GM21737 (cell line): ENCODE results near the gene METTL22.
"Not testable (repeated sequence)": the region's sequence is repeated elsewhere in the genome, so short reads cannot be mapped to it uniquely, and the experiment has no call there.

ENCODE experiments used
- ATAC-seq: cut with Tn5 transposase; IDR thresholded peaks from one replicate; pipeline ENCODE4 v1.9.1; 2021; ENCODE audit warnings: mild to moderate bottlenecking, moderate library complexity; ENCODE audit not compliant: unreplicated experiment

Gene METTL22

GRCh38 chr16:8631373-8631772 lies 9.9 kb downstream of the METTL22 start:
- no peak for ATAC-seq

DNA sequence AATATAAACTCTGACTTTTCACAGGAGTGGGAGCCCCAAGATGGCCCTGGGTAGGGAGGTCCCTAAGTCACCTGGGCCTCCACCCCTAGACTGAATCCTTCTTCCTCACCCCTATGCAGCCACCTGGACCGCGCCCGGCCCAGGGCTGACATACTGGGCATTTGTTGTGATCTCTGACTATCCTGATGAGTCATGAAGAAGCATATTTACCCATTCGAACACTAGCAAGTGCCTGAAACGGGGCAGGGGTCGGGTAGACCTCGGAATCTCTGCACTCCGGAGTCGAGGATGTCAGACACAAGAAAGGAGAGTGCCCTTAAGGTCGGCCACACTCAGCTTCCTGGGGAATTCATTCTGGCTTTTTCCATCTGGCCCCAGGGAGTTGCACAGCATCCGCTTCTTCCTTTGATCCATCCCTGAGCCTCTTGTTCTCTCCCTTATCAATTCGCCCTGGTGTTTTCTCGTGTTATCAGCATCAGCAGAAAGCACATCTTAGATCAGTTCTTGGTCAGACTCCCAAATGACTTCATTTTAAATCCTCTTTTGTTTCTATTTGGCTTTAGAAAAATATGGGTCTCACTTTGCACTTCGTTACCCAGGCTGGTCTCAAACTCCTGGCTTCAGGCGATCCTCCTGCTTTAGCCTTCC lies 10.4 kb downstream of the METTL22 start:
- no peak for ATAC-seq

- ATAC-seq, result no peak
Observed at GRCh38 chr16:8632675-8633182, 11.2 kb downstream of the METTL22 start.

DNA sequence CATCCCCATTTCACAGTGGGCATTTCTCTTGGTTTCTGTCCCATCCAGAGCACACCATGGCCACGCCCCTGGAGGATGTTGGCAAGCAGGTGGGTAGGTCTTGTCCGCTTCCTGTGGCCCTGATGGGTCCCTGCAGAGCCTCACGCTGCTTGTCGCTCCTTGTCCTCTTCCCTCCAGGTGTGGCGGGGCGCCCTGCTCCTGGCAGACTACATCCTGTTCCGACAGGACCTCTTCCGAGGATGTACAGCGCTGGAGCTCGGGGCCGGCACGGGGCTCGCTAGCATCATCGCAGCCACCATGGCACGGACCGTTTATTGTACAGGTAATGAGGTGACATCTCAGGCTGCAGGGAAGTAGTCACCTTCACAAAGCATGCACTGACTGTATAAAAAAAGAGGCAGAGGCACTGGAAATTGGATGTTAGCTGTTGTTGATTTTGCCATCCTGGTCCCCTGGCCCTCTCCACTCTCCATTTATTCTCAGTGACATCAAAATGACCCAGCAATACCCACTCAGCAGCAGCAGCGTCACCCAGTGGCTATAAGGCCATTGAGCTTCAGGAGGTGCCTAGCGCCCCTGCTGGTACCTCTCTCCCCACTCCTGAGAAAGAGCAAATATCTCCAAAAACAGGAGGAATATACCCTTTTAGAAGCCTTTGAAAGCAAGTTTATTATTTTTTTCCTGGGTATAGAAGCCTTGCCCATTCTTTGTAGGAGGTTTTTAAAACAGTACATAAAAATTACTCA lies 13.7 kb downstream of the METTL22 start:
- no peak for ATAC-seq

DNA sequence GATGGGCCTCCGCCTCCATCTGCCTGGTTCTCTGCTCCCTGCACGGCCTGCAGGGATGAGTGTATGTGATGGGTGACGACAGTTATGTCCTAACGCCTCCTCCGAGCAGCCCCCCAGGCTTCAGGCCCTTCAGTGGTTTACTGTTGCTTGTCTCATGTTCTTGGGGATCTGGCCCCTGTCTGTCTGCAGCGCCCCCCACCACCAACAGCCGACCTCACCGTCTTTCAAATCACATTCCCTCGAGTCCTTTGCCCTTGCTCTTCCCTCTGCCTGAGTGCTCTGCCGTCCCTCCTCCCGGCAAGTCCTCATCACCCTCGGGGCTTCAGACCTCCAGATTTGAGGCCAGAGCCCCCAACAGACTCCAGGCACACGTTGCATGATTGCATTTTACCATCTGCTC lies 18.2 kb downstream of the METTL22 start:
- no peak for ATAC-seq

- no peak for ATAC-seq
Observed at GRCh38 chr16:8641671-8642070, 20.2 kb downstream of the METTL22 start.

DNA sequence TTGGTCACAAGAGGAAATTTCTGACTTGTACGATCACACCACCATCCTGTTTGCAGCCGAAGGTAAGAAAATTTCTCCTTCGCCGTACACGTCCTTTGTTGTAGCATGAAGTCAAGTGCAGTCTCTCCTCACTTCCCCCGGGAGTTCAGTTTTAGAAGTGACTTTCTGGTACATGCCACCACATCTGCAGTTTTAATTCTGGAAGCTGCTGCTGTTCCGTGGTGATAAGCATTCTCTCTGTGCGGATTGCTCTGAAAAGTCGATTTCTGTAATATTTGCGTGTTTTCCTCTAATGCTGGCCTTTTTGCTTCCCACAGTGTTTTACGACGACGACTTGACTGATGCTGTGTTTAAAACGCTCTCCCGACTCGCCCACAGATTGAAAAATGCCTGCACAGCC lies 20.6 kb downstream of the METTL22 start:
- no peak for ATAC-seq

- ATAC-seq, result no peak
Observed at GRCh38 chr16:8644211-8645140, 23.0 kb downstream of the METTL22 start.

DNA sequence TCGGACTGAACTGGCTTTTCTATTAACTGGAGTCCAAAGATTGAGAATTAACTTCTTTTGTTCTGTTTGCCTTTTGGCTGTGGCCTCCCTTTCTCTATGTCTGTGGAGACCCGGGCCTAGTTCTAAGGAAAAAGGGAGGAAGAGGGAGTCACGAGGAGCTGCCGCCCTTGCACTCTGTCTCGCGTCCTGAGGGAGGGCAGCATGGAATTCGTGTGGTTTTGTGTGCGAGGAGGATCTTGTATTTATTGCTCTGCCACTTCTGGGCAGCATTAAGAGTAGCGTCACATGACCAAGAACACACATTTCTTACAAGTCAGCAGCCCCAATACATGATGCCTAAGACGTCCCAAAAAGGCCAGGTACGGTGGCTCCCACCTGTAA lies 23.6 kb downstream of the METTL22 start:
- no peak for ATAC-seq

- ATAC-seq, result no peak
Observed at GRCh38 chr16:8645831-8646230, 24.3 kb downstream of the METTL22 start.

DNA sequence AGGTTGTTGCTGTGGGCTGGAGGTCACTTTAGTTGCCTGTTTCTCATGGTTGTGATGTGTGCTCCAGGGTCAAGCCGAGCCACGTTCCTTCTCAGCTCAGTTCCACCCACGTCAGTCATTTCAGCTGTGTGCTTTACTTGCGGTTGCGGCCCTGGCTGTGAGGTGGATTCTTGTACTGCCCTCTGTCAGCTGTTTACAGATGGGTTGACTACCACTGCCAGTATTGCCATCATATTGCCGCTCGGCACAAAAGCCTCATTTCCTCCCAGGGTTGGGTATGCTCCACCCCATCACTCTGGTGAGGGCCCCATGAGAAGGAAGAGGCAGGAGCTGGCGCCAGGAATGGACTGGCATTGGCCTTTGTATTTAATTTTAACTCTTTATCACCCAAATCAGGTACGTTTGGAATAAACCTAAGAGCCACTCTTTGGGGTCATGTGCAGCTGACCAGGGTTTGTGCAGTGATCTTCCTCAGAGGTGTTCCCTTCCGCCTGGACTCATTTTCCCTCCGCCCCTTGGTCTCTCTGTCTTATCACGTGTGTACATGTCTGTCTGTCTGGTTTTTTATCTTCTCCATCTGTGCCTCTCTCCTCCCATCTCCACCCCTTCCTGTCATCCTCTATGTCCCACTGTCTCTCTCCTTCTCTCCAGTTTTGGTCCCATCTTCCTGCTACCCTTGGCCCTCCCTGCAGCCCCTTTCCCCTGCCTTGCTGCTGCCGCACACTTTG lies 25.0 kb downstream of the METTL22 start:
- no peak for ATAC-seq

DNA sequence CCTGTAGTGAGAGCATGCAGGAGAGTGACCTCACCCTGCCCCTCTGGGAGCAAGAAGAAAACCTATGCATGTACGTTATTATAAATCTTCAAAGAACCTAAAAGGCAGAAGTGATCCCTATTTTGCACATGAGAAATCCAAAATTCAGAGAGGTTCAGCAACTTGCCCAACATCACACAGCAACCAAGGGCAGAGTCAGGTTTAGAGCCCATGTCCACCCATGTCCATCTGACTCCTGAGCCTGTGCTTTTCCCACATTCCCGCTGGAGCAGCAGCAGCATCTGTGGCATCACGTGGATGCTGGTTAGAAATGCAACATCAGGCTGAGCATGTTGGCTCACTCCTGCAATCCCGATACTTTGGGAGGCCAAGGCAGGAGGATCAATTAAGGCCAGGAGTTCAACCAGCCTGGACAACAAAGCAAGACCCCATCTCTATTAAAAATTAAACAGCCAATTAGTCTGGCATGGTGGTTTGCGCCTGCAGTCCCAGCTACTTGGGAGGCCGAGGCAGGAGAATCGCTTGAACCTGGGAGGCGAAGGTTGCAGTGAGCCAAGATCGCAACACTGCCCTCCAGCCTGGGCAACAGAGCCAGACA lies 26.3 kb downstream of the METTL22 start:
- ATAC-seq, result no peak

GRCh38 chr16:8648877-8649276 lies 27.4 kb downstream of the METTL22 start:
- ATAC-seq, result no peak

- no peak for ATAC-seq
Observed at GRCh38 chr16:8649829-8650554, 28.5 kb downstream of the METTL22 start.

DNA sequence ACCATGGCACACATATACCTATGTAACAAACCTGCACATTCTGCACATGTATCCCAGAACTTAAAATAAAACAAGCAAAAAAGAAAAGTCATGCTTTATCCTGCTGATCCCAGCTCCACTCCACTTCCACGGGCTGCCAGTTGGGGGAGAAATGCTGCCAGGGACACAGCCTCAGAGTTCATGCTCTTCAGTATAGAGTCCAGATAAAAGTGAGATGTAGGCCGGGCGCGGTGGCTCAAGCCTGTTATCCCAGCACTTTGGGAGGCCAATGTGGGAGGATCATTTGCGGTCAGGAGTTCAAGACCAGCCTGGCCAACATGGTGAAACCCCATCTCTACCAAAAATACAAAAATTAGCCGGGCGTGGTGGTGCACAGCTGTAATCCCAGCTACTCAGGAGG lies 30.5 kb downstream of the METTL22 start:
- ATAC-seq, result not testable (repeated sequence)

- no peak for ATAC-seq
Observed at GRCh38 chr16:8655184-8655717, 33.8 kb downstream of the METTL22 start.

GRCh38 chr16:8656376-8656775 lies 34.9 kb downstream of the METTL22 start:
- ATAC-seq, result no peak

- ATAC-seq, result no peak
Observed at GRCh38 chr16:8660841-8661301, 39.4 kb downstream of the METTL22 start.

DNA sequence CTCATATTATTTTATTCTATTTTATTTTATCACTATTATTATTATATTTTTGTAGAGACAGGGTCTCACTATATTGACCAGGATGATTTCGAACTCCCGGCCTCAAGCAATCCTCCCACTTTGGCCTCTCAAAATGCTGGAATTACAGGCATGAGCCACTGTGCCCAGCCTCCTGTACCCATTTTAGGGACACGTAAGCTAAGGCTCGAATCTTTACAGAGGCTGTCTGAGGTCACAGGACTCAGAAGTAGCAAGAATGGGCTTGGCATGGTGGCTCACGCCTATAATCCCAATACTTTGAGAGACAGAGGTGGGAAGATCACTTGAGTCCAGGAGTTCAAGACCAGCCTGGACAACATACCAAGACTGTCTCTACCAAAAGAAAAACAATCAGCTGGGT lies 40.2 kb downstream of the METTL22 start:
- ATAC-seq, result no peak
